IMR-90 (cell line): ENCODE measurements around the gene SCFD2. TPM values are rescaled to one million over a fixed set of nuclear protein-coding genes. Genes with fewer than 3 reads are reported as not detected.

ENCODE experiments used
- ATAC-seq: fragments of 200-7000 bp; cut with Tn5 transposase; 2 replicates; pipeline ENCODE4 v1.9.1; 2020; ENCODE audit warnings: low read depth, mild to moderate bottlenecking, moderate library complexity
- BruUV-seq: library from RNA; stranded (reverse); fragments of 400-500 nt; replicated peaks from 2 replicates; lab custom pipeline; 2021; lab: Mats Ljungman, UMichigan
- CTCF ChIA-PET: fragments of 300-600 bp; formaldehyde crosslinking; extraction: SDS; loops from one replicate; lab custom pipeline; 2021; ENCODE audit warnings: antibody characterized with exemption; lab: Yijun Ruan, JAX
- POLR2A ChIA-PET: fragments of 300-600 bp; sonication (Branson Sonifier 250); formaldehyde crosslinking; loops from one replicate; lab custom pipeline; 2022; ENCODE audit warnings: antibody characterized with exemption; ENCODE audit not compliant: unreplicated experiment; lab: Charles Lee
- DNase-seq: peaks from one replicate; pipeline ENCODE4 v3.0.0; 2013
- H2AFZ ChIP-seq: replicated peaks from 2 replicates; pipeline ENCODE3; 2013; ENCODE audit warnings: low read length, mild to moderate bottlenecking; ENCODE audit not compliant: poor library complexity
- H2AK5ac ChIP-seq: 2 replicates; pipeline ENCODE4 v1.6.1; 2013; ENCODE audit warnings: low read depth, low read length, inconsistent platforms
- H2AK9ac ChIP-seq: replicated peaks from 2 replicates; pipeline ENCODE3; 2013; ENCODE audit warnings: mild to moderate bottlenecking, low read depth, low read length, moderate library complexity; ENCODE audit not compliant: poor library complexity
- H2BK120ac ChIP-seq: 2 replicates; pipeline ENCODE4 v1.6.1; 2013; ENCODE audit warnings: low read depth, low read length, inconsistent platforms
- H2BK15ac ChIP-seq: 3 replicates; pipeline ENCODE4 v1.6.1; 2013; ENCODE audit warnings: low read depth, low read length, inconsistent platforms
- H2BK20ac ChIP-seq: 2 replicates; pipeline ENCODE4 v1.6.1; 2013; ENCODE audit warnings: low read depth, mild to moderate bottlenecking, inconsistent platforms, low read length, moderate library complexity
- H2BK5ac ChIP-seq: 2 replicates; pipeline ENCODE4 v1.6.1; 2013; ENCODE audit warnings: mild to moderate bottlenecking, low read depth, low read length, inconsistent platforms; ENCODE audit not compliant: poor library complexity, severe bottlenecking
- H3K14ac ChIP-seq: replicated peaks from 2 replicates; pipeline ENCODE4 v1.6.1; 2013; ENCODE audit warnings: low read depth, low read length, inconsistent platforms
- H3K18ac ChIP-seq: 2 replicates; pipeline ENCODE4 v1.6.1; 2013; ENCODE audit warnings: low read depth, low read length, control low read depth
- H3K23ac ChIP-seq: 2 replicates; pipeline ENCODE4 v1.6.1; 2013; ENCODE audit warnings: low read depth, low read length, inconsistent platforms
- H3K27ac ChIP-seq: 2 replicates; pipeline ENCODE4 v1.5.1; 2013; ENCODE audit warnings: mild to moderate bottlenecking, control low read depth, low read length; ENCODE audit not compliant: insufficient read depth
- H3K27me3 ChIP-seq: 2 replicates; pipeline ENCODE4 v1.6.1; 2013; ENCODE audit warnings: low read length; ENCODE audit not compliant: control insufficient read depth, insufficient read depth
- H3K36me3 ChIP-seq: 2 replicates; pipeline ENCODE4 v1.6.1; 2013; ENCODE audit warnings: low read length, mixed read lengths; ENCODE audit not compliant: control insufficient read depth, insufficient read depth
- H3K4ac ChIP-seq: 2 replicates; pipeline ENCODE4 v1.6.1; 2013; ENCODE audit warnings: low read depth, low read length, inconsistent platforms
- H3K4me1 ChIP-seq: 2 replicates; pipeline ENCODE4 v1.6.1; 2013; ENCODE audit warnings: low read length, mixed read lengths; ENCODE audit not compliant: control insufficient read depth, insufficient read depth
- H3K4me2 ChIP-seq: 2 replicates; pipeline ENCODE4 v1.6.1; 2013; ENCODE audit warnings: low read depth, mild to moderate bottlenecking, control low read depth, low read length, moderate library complexity
- H3K4me3 ChIP-seq: 2 replicates; pipeline ENCODE4 v1.5.1; 2013; ENCODE audit warnings: low read depth, mild to moderate bottlenecking, control low read depth, low read length, moderate library complexity; ENCODE audit not compliant: insufficient read depth
- H3K56ac ChIP-seq: 2 replicates; pipeline ENCODE4 v1.6.1; 2013; ENCODE audit warnings: low read length, inconsistent platforms; ENCODE audit not compliant: insufficient read depth; ENCODE audit errors: extremely low read depth
- H3K79me1 ChIP-seq, 2 experiments: 2 replicates each; pipeline ENCODE4 v1.6.1; 2013; ENCODE audit warnings: low read length in 2 of 2, inconsistent platforms in 1 of 2, low read depth in 1 of 2
- H3K9ac ChIP-seq: 2 replicates; pipeline ENCODE4 v1.6.1; 2013; ENCODE audit warnings: low read depth, low read length, control low read depth
- H3K9me1 ChIP-seq: 2 replicates; pipeline ENCODE4 v1.6.1; 2013; ENCODE audit warnings: low read length, inconsistent platforms; ENCODE audit not compliant: insufficient read depth
- H3K9me3 ChIP-seq: 2 replicates; pipeline ENCODE4 v1.6.1; 2013; ENCODE audit warnings: low read length; ENCODE audit not compliant: control insufficient read depth, insufficient read depth
- H4K20me1 ChIP-seq: 2 replicates; pipeline ENCODE4 v1.6.1; 2013; ENCODE audit warnings: low read length, inconsistent platforms; ENCODE audit not compliant: insufficient read depth
- H4K5ac ChIP-seq: 2 replicates; pipeline ENCODE4 v1.6.1; 2013; ENCODE audit warnings: mild to moderate bottlenecking, low read depth, low read length, control low read depth
- H4K8ac ChIP-seq, 2 experiments: 2 replicates each; pipeline ENCODE4 v1.6.1; 2013; ENCODE audit warnings: low read depth in 2 of 2, low read length in 2 of 2, control low read depth in 1 of 2, inconsistent platforms in 1 of 2
- H4K91ac ChIP-seq: 2 replicates; pipeline ENCODE4 v1.6.1; 2013; ENCODE audit warnings: low read depth, low read length, inconsistent platforms; ENCODE audit not compliant: insufficient read depth
- BHLHE40 ChIP-seq: fragments of 150-350 bp; IDR thresholded peaks from 2 replicates; pipeline ENCODE4 v1.6.1; 2016; ENCODE audit warnings: mild to moderate bottlenecking, low read depth, low read length
- CEBPB ChIP-seq: IDR thresholded peaks from 2 replicates; pipeline ENCODE4 v1.6.1; 2012; ENCODE audit warnings: low read depth, low read length, improper control_type of control experiment
- CHD1 ChIP-seq: IDR thresholded peaks from 2 replicates; pipeline ENCODE4 v1.6.1; 2012; ENCODE audit warnings: low read depth, low read length, improper control_type of control experiment
- FOS ChIP-seq: fragments of 150-350 bp; IDR thresholded peaks from 2 replicates; pipeline ENCODE4 v1.6.1; 2016; ENCODE audit warnings: low read depth, low read length
- MAFK ChIP-seq: IDR thresholded peaks from 2 replicates; pipeline ENCODE4 v1.6.1; 2012; ENCODE audit warnings: low read depth, low read length, improper control_type of control experiment
- MAZ ChIP-seq: IDR thresholded peaks from 2 replicates; pipeline ENCODE4 v1.6.1; 2012; ENCODE audit warnings: low read depth, mild to moderate bottlenecking, low read length, improper control_type of control experiment, moderate library complexity, borderline replicate concordance
- MXI1 ChIP-seq: IDR thresholded peaks from 2 replicates; pipeline ENCODE4 v1.6.1; 2012; ENCODE audit warnings: low read depth, mild to moderate bottlenecking, low read length, moderate library complexity, borderline replicate concordance
- NFE2L2 ChIP-seq: fragments of 150-350 bp; IDR thresholded peaks from 2 replicates; pipeline ENCODE4 v1.6.1; 2016; ENCODE audit warnings: low read depth, mild to moderate bottlenecking, low read length
- POLR2A ChIP-seq: IDR thresholded peaks from 2 replicates; pipeline ENCODE4 v1.6.1; 2012; ENCODE audit warnings: mild to moderate bottlenecking, low read depth, low read length
- RAD21 ChIP-seq: IDR thresholded peaks from 2 replicates; pipeline ENCODE4 v1.6.1; 2012; ENCODE audit warnings: low read length, improper control_type of control experiment
- RCOR1 ChIP-seq: IDR thresholded peaks from 2 replicates; pipeline ENCODE4 v1.6.1; 2012; ENCODE audit warnings: mild to moderate bottlenecking, low read length, improper control_type of control experiment; ENCODE audit not compliant: insufficient replicate concordance
- RFX5 ChIP-seq: IDR thresholded peaks from 2 replicates; pipeline ENCODE4 v1.8.0; 2012; ENCODE audit warnings: low read depth, mild to moderate bottlenecking, low read length, moderate library complexity
- SMC3 ChIP-seq: fragments of 150-350 bp; IDR thresholded peaks from 2 replicates; pipeline ENCODE4 v1.6.1; 2016; ENCODE audit warnings: low read depth, mild to moderate bottlenecking, antibody characterized with exemption, low read length, moderate library complexity
- WGBS, 2 experiments: methylation state at CpG; one replicate each; pipeline versions ENCODE4 v1.1.5 to v1.1.7; 2013; ENCODE audit warnings: missing lambda C conversion rate in 2 of 2; ENCODE audit not compliant: insufficient read length in 1 of 2; ENCODE audit errors: extremely low coverage in 2 of 2; 5-methylcytosine and 5-hydroxymethylcytosine counted together
- dilution Hi-C: fragments of 300-500 bp; cut with HindIII; formaldehyde crosslinking; loops from one replicate; pipeline ENCODE4 v1.14.3; 2018; ENCODE audit warnings: low sequenced_read_pairs; ENCODE audit not compliant: unreplicated experiment
- in situ Hi-C: fragments of 300-500 bp; cut with MboI; formaldehyde crosslinking; loops from 3 replicates; pipeline ENCODE4 v1.14.3; 2019; ENCODE audit warnings: low sequenced_read_pairs, inconsistent platforms, mixed read lengths
- intact Hi-C: fragments of 100-400 bp; cut with micrococcal nuclease; formaldehyde crosslinking; loops from 2 replicates; pipeline ENCODE4 v1.10.0; 2022
- polyA plus RNA-seq, 3 experiments: library from polyadenylated mRNA; depleted of rRNA; stranded (reverse); fragments of >200 nt; gene quantifications; 2 replicates each; pipeline ENCODE4 v1.2.3, GENCODE V29; 2012; ENCODE audit warnings: low replicate concordance in 1 of 3
- total RNA-seq: library from RNA; depleted of rRNA; stranded (reverse); fragments of >200 nt; gene quantifications from 2 replicates; pipeline ENCODE4 v1.2.3, GENCODE V29; 2012
- TF ChIP-seq, protein P1 (sequence below): fragments of 150-350 bp; IDR thresholded peaks from 2 replicates; pipeline ENCODE4 v1.6.1; 2016; ENCODE audit warnings: low read depth, mild to moderate bottlenecking, low read length, moderate library complexity, borderline replicate concordance
- TF ChIP-seq, protein P2 (sequence below): conservative IDR thresholded peaks from 2 replicates; pipeline ENCODE4 v1.5.1; 2012; ENCODE audit warnings: mild to moderate bottlenecking, low read depth, low read length, improper control_type of control experiment
- TF ChIP-seq, protein P3 (sequence below): fragments of 150-350 bp; IDR thresholded peaks from 2 replicates; pipeline ENCODE4 v1.6.1; 2017; ENCODE audit warnings: mild to moderate bottlenecking, antibody characterized with exemption, low read length, low read depth

SCFD2 gene
- total and polyA plus RNA-seq, 2 of the 4 experiments (the other 2 are of a cell fraction): 18.9 to 62.4 TPM

DNA sequence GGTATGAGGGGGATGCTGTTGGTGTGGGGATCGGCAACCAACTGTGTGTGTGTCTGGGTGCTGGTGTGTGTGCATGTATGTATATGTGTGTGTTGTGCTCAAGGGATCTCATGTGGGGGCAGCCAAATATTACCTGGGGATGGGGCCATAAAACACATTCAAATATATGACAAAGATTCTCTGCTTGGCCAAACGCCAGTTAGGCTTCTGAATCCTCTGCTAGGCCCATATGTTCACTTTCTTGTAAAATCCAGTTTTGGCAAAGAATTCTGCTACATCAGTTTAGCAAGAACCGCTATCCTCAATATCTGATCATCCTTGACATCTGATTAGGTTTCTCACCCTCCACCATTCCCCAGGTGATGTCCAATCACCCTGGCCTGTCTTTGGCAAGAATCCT, 397.2 kb downstream of the SCFD2 start:
- Histone ChIP-seq H2BK120ac (no peak overlapping the region), H4K20me1 (no peaks in the 10 kb centered on the region), H3K9ac (no peak overlapping the region), H4K91ac (no peak overlapping the region), H3K4me1 (no peaks in the 10 kb centered on the region), H2AK9ac (no peak overlapping the region), H2BK5ac (no peak overlapping the region), H3K4me3 (no peak overlapping the region), H3K9me1 (peaks cover 2% of the 10 kb centered on the region; the same call in 1 of the 2 replicates), H2AFZ (no peak overlapping the region), H2AK5ac (no peak overlapping the region), H3K4ac (no peak overlapping the region), H3K79me1 (no peaks in the 10 kb centered on the region; a peak in 1 of 4 replicates), H3K14ac (no peak overlapping the region), H2BK20ac (no peak overlapping the region), H3K27me3 (no peaks in the 10 kb centered on the region), H3K56ac (no peak overlapping the region), H3K18ac (no peak overlapping the region), H3K23ac (no peak overlapping the region), H4K8ac (no peak overlapping the region), H4K5ac (no peak overlapping the region), H3K9me3 (no peaks in the 10 kb centered on the region), H3K36me3 (no peaks in the 10 kb centered on the region), H3K4me2 (no peak overlapping the region), H3K27ac (no peak overlapping the region), H2BK15ac (no peak overlapping the region)
- DNase-seq (no peak), ATAC-seq (no peak)
- CTCF ChIA-PET: no interaction called here
- BruUV-seq: no TSS peak
- dilution Hi-C loops: no loop called here
- intact Hi-C loops: no loop called here
- in situ Hi-C loops: no loop called here
- TF ChIP-seq MXI1 (no peak), MAFK (no peak), CEBPB (no peak), MAZ (no peak), BHLHE40 (no peak), FOS (no peak), RAD21 (no peak), POLR2A (no peak), SMC3 (no peak), RCOR1 (no peak), RFX5 (no peak), CHD1 (no peak), NFE2L2 (no peak)
- TF ChIP-seq, protein P1, sequence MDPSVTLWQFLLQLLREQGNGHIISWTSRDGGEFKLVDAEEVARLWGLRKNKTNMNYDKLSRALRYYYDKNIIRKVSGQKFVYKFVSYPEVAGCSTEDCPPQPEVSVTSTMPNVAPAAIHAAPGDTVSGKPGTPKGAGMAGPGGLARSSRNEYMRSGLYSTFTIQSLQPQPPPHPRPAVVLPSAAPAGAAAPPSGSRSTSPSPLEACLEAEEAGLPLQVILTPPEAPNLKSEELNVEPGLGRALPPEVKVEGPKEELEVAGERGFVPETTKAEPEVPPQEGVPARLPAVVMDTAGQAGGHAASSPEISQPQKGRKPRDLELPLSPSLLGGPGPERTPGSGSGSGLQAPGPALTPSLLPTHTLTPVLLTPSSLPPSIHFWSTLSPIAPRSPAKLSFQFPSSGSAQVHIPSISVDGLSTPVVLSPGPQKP: no peak
- TF ChIP-seq, protein P2, sequence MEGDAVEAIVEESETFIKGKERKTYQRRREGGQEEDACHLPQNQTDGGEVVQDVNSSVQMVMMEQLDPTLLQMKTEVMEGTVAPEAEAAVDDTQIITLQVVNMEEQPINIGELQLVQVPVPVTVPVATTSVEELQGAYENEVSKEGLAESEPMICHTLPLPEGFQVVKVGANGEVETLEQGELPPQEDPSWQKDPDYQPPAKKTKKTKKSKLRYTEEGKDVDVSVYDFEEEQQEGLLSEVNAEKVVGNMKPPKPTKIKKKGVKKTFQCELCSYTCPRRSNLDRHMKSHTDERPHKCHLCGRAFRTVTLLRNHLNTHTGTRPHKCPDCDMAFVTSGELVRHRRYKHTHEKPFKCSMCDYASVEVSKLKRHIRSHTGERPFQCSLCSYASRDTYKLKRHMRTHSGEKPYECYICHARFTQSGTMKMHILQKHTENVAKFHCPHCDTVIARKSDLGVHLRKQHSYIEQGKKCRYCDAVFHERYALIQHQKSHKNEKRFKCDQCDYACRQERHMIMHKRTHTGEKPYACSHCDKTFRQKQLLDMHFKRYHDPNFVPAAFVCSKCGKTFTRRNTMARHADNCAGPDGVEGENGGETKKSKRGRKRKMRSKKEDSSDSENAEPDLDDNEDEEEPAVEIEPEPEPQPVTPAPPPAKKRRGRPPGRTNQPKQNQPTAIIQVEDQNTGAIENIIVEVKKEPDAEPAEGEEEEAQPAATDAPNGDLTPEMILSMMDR: no peak
- TF ChIP-seq, protein P3, sequence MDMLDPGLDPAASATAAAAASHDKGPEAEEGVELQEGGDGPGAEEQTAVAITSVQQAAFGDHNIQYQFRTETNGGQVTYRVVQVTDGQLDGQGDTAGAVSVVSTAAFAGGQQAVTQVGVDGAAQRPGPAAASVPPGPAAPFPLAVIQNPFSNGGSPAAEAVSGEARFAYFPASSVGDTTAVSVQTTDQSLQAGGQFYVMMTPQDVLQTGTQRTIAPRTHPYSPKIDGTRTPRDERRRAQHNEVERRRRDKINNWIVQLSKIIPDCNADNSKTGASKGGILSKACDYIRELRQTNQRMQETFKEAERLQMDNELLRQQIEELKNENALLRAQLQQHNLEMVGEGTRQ: no peak
- 90% methylated on average over 2 of the region's 3 CpGs; no CpG with 5 or more reads in 1 of the 2 experiments for WGBS, 2 experiments
- POLR2A ChIA-PET: no interaction called here
